WTC11 (cell line): ENCODE results near the gene FAM110A.
"Not testable (repeated sequence)": the region's sequence is repeated elsewhere in the genome, so short reads cannot be mapped to it uniquely, and the experiment has no call there.

ENCODE experiments used
- CTCF ChIP-seq: fragments of 200-600 bp; IDR thresholded peaks from 2 replicates; pipeline ENCODE4 v1.8.0; 2022; ENCODE audit warnings: antibody characterized with exemption
- FOXP1 ChIP-seq: sonication (generic); formaldehyde crosslinking; IDR thresholded peaks from 2 replicates; pipeline ENCODE4 v1.8.0; 2022; ENCODE audit warnings: missing genetic modification reagents, mild to moderate bottlenecking, moderate library complexity, borderline replicate concordance
- SP1 ChIP-seq: sonication (generic); formaldehyde crosslinking; conservative IDR thresholded peaks from 2 replicates; pipeline ENCODE4 v1.8.1; 2022; ENCODE audit warnings: missing genetic modification reagents
- USF1 ChIP-seq: sonication (generic); formaldehyde crosslinking; IDR thresholded peaks from 2 replicates; pipeline ENCODE4 v1.8.0; 2022; ENCODE audit warnings: mild to moderate bottlenecking, missing genetic modification reagents
- USF2 ChIP-seq: sonication (generic); formaldehyde crosslinking; IDR thresholded peaks from 2 replicates; pipeline ENCODE4 v1.8.1; 2023; ENCODE audit warnings: mild to moderate bottlenecking, missing genetic modification reagents, moderate library complexity
- TF ChIP-seq, protein P1 (sequence below): sonication (generic); formaldehyde crosslinking; IDR thresholded peaks from 2 replicates; pipeline ENCODE4 v1.8.0; 2023; ENCODE audit warnings: missing genetic modification reagents

DNA sequence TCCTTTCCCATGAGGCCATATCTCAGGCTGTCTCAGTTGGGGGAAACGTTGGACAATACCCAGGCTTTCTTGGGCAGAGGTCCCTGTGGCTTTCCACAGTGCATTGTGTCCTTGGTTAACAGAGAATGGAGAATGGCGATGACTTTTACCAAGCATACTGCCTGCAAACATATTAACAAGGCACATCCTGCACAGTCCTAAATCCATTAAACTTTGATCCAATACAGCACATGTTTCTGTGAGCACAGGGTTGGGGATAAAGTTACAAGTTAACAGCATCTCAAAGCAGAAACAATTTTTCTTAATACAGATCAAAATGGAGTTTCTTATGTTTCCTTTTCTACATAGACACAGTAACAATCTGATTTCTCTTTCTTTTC, 21.1 kb upstream of the FAM110A start:
- not testable (repeated sequence) for TF ChIP-seq SP1; USF2 (CRISPR knock-in tag); FOXP1 (CRISPR knock-in tag); USF1; CTCF
- TF ChIP-seq, protein P1, sequence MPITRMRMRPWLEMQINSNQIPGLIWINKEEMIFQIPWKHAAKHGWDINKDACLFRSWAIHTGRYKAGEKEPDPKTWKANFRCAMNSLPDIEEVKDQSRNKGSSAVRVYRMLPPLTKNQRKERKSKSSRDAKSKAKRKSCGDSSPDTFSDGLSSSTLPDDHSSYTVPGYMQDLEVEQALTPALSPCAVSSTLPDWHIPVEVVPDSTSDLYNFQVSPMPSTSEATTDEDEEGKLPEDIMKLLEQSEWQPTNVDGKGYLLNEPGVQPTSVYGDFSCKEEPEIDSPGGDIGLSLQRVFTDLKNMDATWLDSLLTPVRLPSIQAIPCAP (CRISPR knock-in tag), result not testable (repeated sequence)
